ENCODE results near the gene NEK4. TPM values are rescaled to one million over a fixed set of nuclear protein-coding genes. Genes with fewer than 3 reads are reported as not detected.

NEK4 gene
- total RNA-seq, 2 experiments from 2014 or later = 12.8 to 15.3 TPM

Other genes starting within 250 kb of the NEK4 start
- gene NT5DC2, start 237.1 kb downstream of the NEK4 start, total RNA-seq = 10 to 100 TPM; 20.4 to 20.8 TPM
- 10 to 100 TPM; 12.3 to 13.1 TPM for gene UQCC5, start 234.3 kb downstream of the NEK4 start, total RNA-seq
- 10 to 100 TPM; 49.9 to 57.7 TPM for gene PBRM1, start 85.0 kb downstream of the NEK4 start, total RNA-seq
- gene GNL3, start 84.9 kb downstream of the NEK4 start, total RNA-seq = 100 to 1,000 TPM; 195 to 197 TPM
- 10 to 100 TPM; 24.5 to 25.4 TPM for gene GLT8D1, start 65.1 kb downstream of the NEK4 start, total RNA-seq
- 100 to 1,000 TPM; 118 to 123 TPM for gene SPCS1, start 64.8 kb downstream of the NEK4 start, total RNA-seq
- gene ITIH1, start 6.7 kb upstream of the NEK4 start, total RNA-seq = not detected
- gene ITIH3, start 23.9 kb upstream of the NEK4 start, total RNA-seq = not detected
- gene ITIH4, start 59.7 kb upstream of the NEK4 start, total RNA-seq = 1 to 10 TPM; 1.6 to 2.2 TPM
- gene MUSTN1, start 64.1 kb upstream of the NEK4 start, total RNA-seq = under 1 TPM in 1 of 2 experiments, not detected in 1; 0.57 TPM
- 1 to 10 TPM; 7.7 to 9.7 TPM for gene STIMATE, start 126.6 kb upstream of the NEK4 start, total RNA-seq